Endothelial cell of umbilical vein (primary cell): ENCODE data around the gene LY6G6C. TPM values are rescaled to one million over a fixed set of nuclear protein-coding genes. Genes with fewer than 3 reads are reported as not detected.

Source experiments
- BruUV-seq: library from RNA; stranded (reverse); fragments of 400-500 nt; replicated peaks from 2 replicates; lab custom pipeline; 2021; lab: Mats Ljungman, UMichigan
- CTCF ChIA-PET: fragments of 300-600, 350-600 bp; sonication (Branson Sonifier 250); formaldehyde crosslinking; loops from one replicate; lab custom pipeline; 2021; ENCODE audit warnings: antibody characterized with exemption, inconsistent platforms; lab: Charles Lee
- POLR2A ChIA-PET: fragments of 300-600, 350-600 bp; sonication (Branson Sonifier 250); formaldehyde crosslinking; loops from one replicate; lab custom pipeline; 2021; ENCODE audit warnings: antibody characterized with exemption, inconsistent platforms; lab: Charles Lee
- DNase-seq: peaks from one replicate; pipeline ENCODE4 v3.0.0-alpha.2; 2011; ENCODE audit warnings: low read depth, low spot score
- FAIRE-seq: peaks from 2 replicates; lab custom pipeline; 2011; peaks lifted over from hg19 to GRCh38; lab: Jason Lieb, UNC
- H2AFZ ChIP-seq: 2 replicates; pipeline ENCODE4 v1.6.0; 2012; ENCODE audit warnings: low read depth, low read length, control low read depth, inconsistent platforms
- H3K27ac ChIP-seq: 2 replicates; pipeline ENCODE4 v1.5.1; 2011; ENCODE audit warnings: low read depth, mild to moderate bottlenecking, control low read depth, low read length, moderate library complexity; ENCODE audit not compliant: insufficient read depth
- H3K27me3 ChIP-seq, 2 experiments: 2 replicates each; pipeline versions ENCODE4 v1.6.0 to v1.6.1; 2011; ENCODE audit warnings: low read length in 2 of 2, mixed read lengths in 1 of 2; ENCODE audit not compliant: control insufficient read depth in 2 of 2, insufficient read depth in 2 of 2
- H3K36me3 ChIP-seq, 2 experiments: 2 replicates in 1 of 2; 3 replicates in 1 of 2; pipeline ENCODE4 v1.5.1; 2011; ENCODE audit warnings: low read length in 2 of 2, mild to moderate bottlenecking in 1 of 2, moderate library complexity in 1 of 2; ENCODE audit not compliant: control insufficient read depth in 2 of 2, insufficient read depth in 2 of 2; ENCODE audit errors: extremely low read depth in 1 of 2
- H3K4me1 ChIP-seq: 3 replicates; pipeline ENCODE4 v1.5.1; 2011; ENCODE audit warnings: mild to moderate bottlenecking, low read length; ENCODE audit not compliant: control insufficient read depth, insufficient read depth; ENCODE audit errors: extremely low read depth
- H3K4me2 ChIP-seq: 2 replicates; pipeline ENCODE4 v1.6.1; 2011; ENCODE audit warnings: low read length, control low read depth, mixed read lengths; ENCODE audit not compliant: insufficient read depth
- H3K4me3 ChIP-seq, 3 experiments: fragments of 200-600 bp in 1 of 3; sonication (generic), shearing (Covaris generic) in 1 of 3; replicated peaks in 1 of 3; 2 replicates each; pipeline ENCODE4 v1.5.1; 2011 to 2016; ENCODE audit warnings: control low read depth in 3 of 3, low read length in 3 of 3, mild to moderate bottlenecking in 2 of 3, inconsistent platforms in 1 of 3, low read depth in 1 of 3, moderate library complexity in 1 of 3; ENCODE audit not compliant: insufficient read depth in 1 of 3
- H3K79me2 ChIP-seq: 2 replicates; pipeline ENCODE4 v1.6.0; 2012; ENCODE audit warnings: low read length, inconsistent platforms; ENCODE audit not compliant: control insufficient read depth, insufficient read depth
- H3K9ac ChIP-seq: replicated peaks from 2 replicates; pipeline ENCODE3; 2011; ENCODE audit warnings: low read length, control low read depth; ENCODE audit not compliant: insufficient read depth; ENCODE audit errors: extremely low read depth
- H3K9me1 ChIP-seq: replicated peaks from 3 replicates; pipeline ENCODE4 v1.6.0; 2011; ENCODE audit warnings: mild to moderate bottlenecking, low read length; ENCODE audit not compliant: control insufficient read depth, insufficient read depth; ENCODE audit errors: extremely low read depth
- H3K9me3 ChIP-seq: replicated peaks from 2 replicates; pipeline ENCODE4 v1.5.1; 2012; ENCODE audit warnings: low read length, inconsistent platforms; ENCODE audit not compliant: control insufficient read depth, insufficient read depth
- H4K20me1 ChIP-seq: replicated peaks from 2 replicates; pipeline ENCODE3; 2011; ENCODE audit warnings: mild to moderate bottlenecking, low read length; ENCODE audit not compliant: control insufficient read depth, insufficient read depth; ENCODE audit errors: extremely low read depth
- EZH2 ChIP-seq: IDR thresholded peaks from 2 replicates; pipeline ENCODE4 v1.6.1; 2012; ENCODE audit warnings: borderline replicate concordance, low read depth, mild to moderate bottlenecking, moderate library complexity, low read length, inconsistent platforms; ENCODE audit not compliant: severe bottlenecking
- FOS ChIP-seq: IDR thresholded peaks from 2 replicates; pipeline ENCODE4 v1.6.1; 2011; ENCODE audit warnings: mild to moderate bottlenecking, low read length, moderate library complexity, borderline replicate concordance; ENCODE audit not compliant: insufficient read depth
- GATA2 ChIP-seq: IDR thresholded peaks from 2 replicates; pipeline ENCODE4 v1.7.0; 2011; ENCODE audit warnings: low read depth, mild to moderate bottlenecking, moderate library complexity, mixed read lengths, low read length; ENCODE audit not compliant: insufficient read length, insufficient read depth
- MYC ChIP-seq: IDR thresholded peaks from one replicate; pipeline ENCODE4 v1.6.1; 2011; ENCODE audit warnings: mild to moderate bottlenecking, low read depth, low read length
- POLR2A ChIP-seq: IDR thresholded peaks from 2 replicates; pipeline ENCODE4 v1.6.1; 2012; ENCODE audit warnings: low read depth, mild to moderate bottlenecking, control low read depth, low read length
- POLR2AphosphoS5 ChIP-seq: IDR thresholded peaks from 2 replicates; pipeline ENCODE4 v1.6.1; 2012; ENCODE audit warnings: low read depth, mild to moderate bottlenecking, control low read depth, low read length, moderate library complexity; ENCODE audit not compliant: insufficient read depth
- dilution Hi-C: fragments of 300-500 bp; cut with MboI; formaldehyde crosslinking; loops from one replicate; pipeline ENCODE4 v1.15.0; 2019; ENCODE audit warnings: low sequenced_read_pairs; ENCODE audit not compliant: extremely low pct_ligation_motif_present
- intact Hi-C: fragments of 100-400 bp; cut with micrococcal nuclease; formaldehyde crosslinking; loops from one replicate; pipeline ENCODE4 v1.10.0; 2022
- polyA plus RNA-seq, 4 experiments: library from polyadenylated mRNA; depleted of rRNA in 3 of 4; stranded (reverse) in 3 of 4; unstranded in 1 of 4; fragments of >200 nt; gene quantifications; 2 replicates each; pipeline versions ENCODE4 v1.2.1 to v1.2.3, GENCODE V29; 2011 to 2012; ENCODE audit warnings: missing spikeins in 1 of 4
- total RNA-seq: library from RNA; stranded (reverse); gene quantifications from 2 replicates; pipeline ENCODE4 v1.2.3, GENCODE V29; 2021
- TF ChIP-seq, protein P1 (sequence below): IDR thresholded peaks from 2 replicates; pipeline ENCODE4 v1.6.1; 2011; ENCODE audit not compliant: insufficient read depth, insufficient read length
- TF ChIP-seq, protein P2 (sequence below), 2 donors: IDR thresholded peaks; 1 replicate in 1 of 2; 2 replicates in 1 of 2; pipeline ENCODE4 v1.5.1; 2011; ENCODE audit warnings: low read length in 2 of 2, mild to moderate bottlenecking in 2 of 2, moderate library complexity in 2 of 2, control low read depth in 1 of 2, inconsistent platforms in 1 of 2, low read depth in 1 of 2; ENCODE audit not compliant: insufficient read depth in 1 of 2; ENCODE audit errors: extremely low read depth in 1 of 2

The LY6G6C gene
- total and polyA plus RNA-seq, 2 donors (not counting 3 experiments of a cell fraction or from before 2014, with no cell fraction given): 0.33 TPM; not detected in 1

DNA sequence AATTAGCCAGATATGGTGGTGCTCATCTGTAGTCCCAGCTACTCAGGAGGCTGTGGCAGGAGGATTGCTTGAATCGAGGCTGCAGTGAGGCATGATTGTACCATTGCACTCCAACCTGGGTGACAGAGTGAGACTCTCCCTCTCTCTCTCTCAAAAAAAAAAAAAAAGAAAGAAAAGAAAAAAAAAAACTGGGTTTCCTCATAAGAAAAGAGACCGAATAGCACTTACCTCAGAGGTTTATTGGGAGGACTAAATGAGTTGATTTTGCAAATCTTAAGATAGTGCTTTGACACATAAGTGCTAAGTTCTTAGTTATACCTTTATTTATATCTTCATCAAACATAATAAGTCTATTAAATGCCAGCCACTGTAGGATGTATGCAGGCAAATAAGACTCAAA is 49.3 kb upstream of the LY6G6C start:
- Histone ChIP-seq H3K4me2 (no peak overlapping the region), H4K20me1 (no peaks in the 10 kb centered on the region), H3K4me3 (no peak overlapping the region), H3K27ac (no peak overlapping the region), H3K9me3 (no peaks in the 10 kb centered on the region), H3K9ac (no peak overlapping the region), H3K36me3 (no peaks in the 10 kb centered on the region), H3K79me2 (no peaks in the 10 kb centered on the region), H3K27me3 (no peaks in the 10 kb centered on the region), H2AFZ (no peak overlapping the region), H3K9me1 (no peaks in the 10 kb centered on the region), H3K4me1 (no peaks in the 10 kb centered on the region)
- dilution Hi-C loops (no loop called here), intact Hi-C loops (loop anchor here (5.0 kb wide), 1 partner anchor 224 kb away; the partner anchor contains the start of genes ATP6V1G2 and NFKBIL1)
- DNase-seq (no peak), FAIRE-seq (no peak)
- BruUV-seq: no TSS peak
- no peak for TF ChIP-seq GATA2
- TF ChIP-seq, protein P1, sequence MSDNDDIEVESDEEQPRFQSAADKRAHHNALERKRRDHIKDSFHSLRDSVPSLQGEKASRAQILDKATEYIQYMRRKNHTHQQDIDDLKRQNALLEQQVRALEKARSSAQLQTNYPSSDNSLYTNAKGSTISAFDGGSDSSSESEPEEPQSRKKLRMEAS: no peak
- TF ChIP-seq MYC: no peak
- TF ChIP-seq EZH2: no peak
- no peak for TF ChIP-seq FOS
- no peak for TF ChIP-seq POLR2AphosphoS5
- TF ChIP-seq, protein P2, sequence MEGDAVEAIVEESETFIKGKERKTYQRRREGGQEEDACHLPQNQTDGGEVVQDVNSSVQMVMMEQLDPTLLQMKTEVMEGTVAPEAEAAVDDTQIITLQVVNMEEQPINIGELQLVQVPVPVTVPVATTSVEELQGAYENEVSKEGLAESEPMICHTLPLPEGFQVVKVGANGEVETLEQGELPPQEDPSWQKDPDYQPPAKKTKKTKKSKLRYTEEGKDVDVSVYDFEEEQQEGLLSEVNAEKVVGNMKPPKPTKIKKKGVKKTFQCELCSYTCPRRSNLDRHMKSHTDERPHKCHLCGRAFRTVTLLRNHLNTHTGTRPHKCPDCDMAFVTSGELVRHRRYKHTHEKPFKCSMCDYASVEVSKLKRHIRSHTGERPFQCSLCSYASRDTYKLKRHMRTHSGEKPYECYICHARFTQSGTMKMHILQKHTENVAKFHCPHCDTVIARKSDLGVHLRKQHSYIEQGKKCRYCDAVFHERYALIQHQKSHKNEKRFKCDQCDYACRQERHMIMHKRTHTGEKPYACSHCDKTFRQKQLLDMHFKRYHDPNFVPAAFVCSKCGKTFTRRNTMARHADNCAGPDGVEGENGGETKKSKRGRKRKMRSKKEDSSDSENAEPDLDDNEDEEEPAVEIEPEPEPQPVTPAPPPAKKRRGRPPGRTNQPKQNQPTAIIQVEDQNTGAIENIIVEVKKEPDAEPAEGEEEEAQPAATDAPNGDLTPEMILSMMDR (IDR thresholded peaks at IDR 0.05; ENCODE audit: extremely low read depth in 1 of 2, insufficient read depth in 1 of 2, low read depth in 1 of 2, low read length in 2 of 2): no peak
- no peak for TF ChIP-seq POLR2A
- ChIA-PET POLR2A (interaction anchor here (0.7 kb wide), 1 partner anchor 60 kb away, joined by 7 read pairs; no protein-coding TSS in a partner anchor), CTCF (interaction anchor here (1.2 to 6.6 kb wide), 7 partner anchors 9 to 87 kb away, joined by 3 to 61 read pairs (median 29); partner anchors contain the start of genes CLIC1, DDAH2 and MSH5)
